ENCODE data around the gene CFAP47.

- TF ChIP-seq, protein P1, sequence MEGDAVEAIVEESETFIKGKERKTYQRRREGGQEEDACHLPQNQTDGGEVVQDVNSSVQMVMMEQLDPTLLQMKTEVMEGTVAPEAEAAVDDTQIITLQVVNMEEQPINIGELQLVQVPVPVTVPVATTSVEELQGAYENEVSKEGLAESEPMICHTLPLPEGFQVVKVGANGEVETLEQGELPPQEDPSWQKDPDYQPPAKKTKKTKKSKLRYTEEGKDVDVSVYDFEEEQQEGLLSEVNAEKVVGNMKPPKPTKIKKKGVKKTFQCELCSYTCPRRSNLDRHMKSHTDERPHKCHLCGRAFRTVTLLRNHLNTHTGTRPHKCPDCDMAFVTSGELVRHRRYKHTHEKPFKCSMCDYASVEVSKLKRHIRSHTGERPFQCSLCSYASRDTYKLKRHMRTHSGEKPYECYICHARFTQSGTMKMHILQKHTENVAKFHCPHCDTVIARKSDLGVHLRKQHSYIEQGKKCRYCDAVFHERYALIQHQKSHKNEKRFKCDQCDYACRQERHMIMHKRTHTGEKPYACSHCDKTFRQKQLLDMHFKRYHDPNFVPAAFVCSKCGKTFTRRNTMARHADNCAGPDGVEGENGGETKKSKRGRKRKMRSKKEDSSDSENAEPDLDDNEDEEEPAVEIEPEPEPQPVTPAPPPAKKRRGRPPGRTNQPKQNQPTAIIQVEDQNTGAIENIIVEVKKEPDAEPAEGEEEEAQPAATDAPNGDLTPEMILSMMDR (conservative IDR thresholded peaks at IDR 0.05; ENCODE audit: low read length), result no peak
- TF ChIP-seq EZH2phosphoT487 (IDR thresholded peaks at IDR 0.05; ENCODE audit: borderline replicate concordance, low read depth, low read length), result no peak
Measured at GRCh38 chrX:36334572-36334971, 415.0 kb downstream of the CFAP47 start.

Data from OCI-LY7 (cell line).